HEK293T (cell line): ENCODE measurements around the gene ANKFN1.

Experiments used
- CTCF ChIA-PET: fragments of 350-600 bp; formaldehyde crosslinking; extraction: SDS; loops from one replicate; lab custom pipeline; 2021; ENCODE audit warnings: antibody characterized with exemption, inconsistent platforms; lab: Yijun Ruan, JAX
- POLR2A ChIA-PET: fragments of 350-600 bp; formaldehyde crosslinking; extraction: SDS; loops from one replicate; lab custom pipeline; 2020; ENCODE audit warnings: antibody characterized with exemption, inconsistent platforms; lab: Yijun Ruan, JAX
- DNase-seq: peaks from one replicate; pipeline ENCODE4 v3.0.0; 2012; ENCODE audit warnings: mixed read lengths; ENCODE audit errors: extremely low spot score
- ARNT ChIP-seq: fragments of 450-650 bp; IDR thresholded peaks from 2 replicates; pipeline ENCODE4 v1.6.1; 2017; ENCODE audit warnings: mild to moderate bottlenecking
- BHLHE40 ChIP-seq: fragments of 450-650 bp; IDR thresholded peaks from 2 replicates; pipeline ENCODE4 v1.6.1; 2016; ENCODE audit warnings: mild to moderate bottlenecking, moderate library complexity, borderline replicate concordance
- CTBP1 ChIP-seq: fragments of 450-650 bp; IDR thresholded peaks from 2 replicates; pipeline ENCODE4 v1.6.1; 2016; ENCODE audit warnings: borderline replicate concordance
- ELF4 ChIP-seq: fragments of 450-650 bp; IDR thresholded peaks from 2 replicates; pipeline ENCODE4 v1.6.1; 2017; ENCODE audit warnings: antibody characterized with exemption
- FOXA1 ChIP-seq: fragments of 450-650 bp; IDR thresholded peaks from 2 replicates; pipeline ENCODE4 v1.6.1; 2016; ENCODE audit warnings: mild to moderate bottlenecking
- FOXK2 ChIP-seq: fragments of 450-650 bp; IDR thresholded peaks from 2 replicates; pipeline ENCODE4 v1.6.1; 2016; ENCODE audit warnings: mild to moderate bottlenecking
- FOXM1 ChIP-seq: fragments of 450-650 bp; IDR thresholded peaks from 2 replicates; pipeline ENCODE4 v1.6.1; 2017; ENCODE audit warnings: mild to moderate bottlenecking, borderline replicate concordance
- HDGF ChIP-seq: fragments of 450-650 bp; IDR thresholded peaks from 2 replicates; pipeline ENCODE4 v1.6.1; 2017; ENCODE audit warnings: antibody characterized with exemption, borderline replicate concordance
- L3MBTL2 ChIP-seq: fragments of 450-650 bp; conservative IDR thresholded peaks from 2 replicates; pipeline ENCODE4 v1.6.1; 2016; ENCODE audit warnings: mild to moderate bottlenecking
- LEF1 ChIP-seq: fragments of 450-650 bp; IDR thresholded peaks from 2 replicates; pipeline ENCODE4 v1.6.1; 2017; ENCODE audit warnings: mild to moderate bottlenecking, borderline replicate concordance
- NFRKB ChIP-seq: fragments of 450-650 bp; IDR thresholded peaks from 2 replicates; pipeline ENCODE4 v1.6.1; 2016; ENCODE audit warnings: mild to moderate bottlenecking, moderate library complexity
- SP1 ChIP-seq: fragments of 450-650 bp; IDR thresholded peaks from 2 replicates; pipeline ENCODE4 v1.6.1; 2017
- SUZ12 ChIP-seq: fragments of 450-650 bp; IDR thresholded peaks from 2 replicates; pipeline ENCODE4 v1.6.1; 2016; ENCODE audit warnings: mild to moderate bottlenecking
- TARDBP ChIP-seq: fragments of 450-650 bp; IDR thresholded peaks from 2 replicates; pipeline ENCODE4 v1.6.1; 2016
- ZNF384 ChIP-seq: fragments of 450-650 bp; IDR thresholded peaks from 2 replicates; pipeline ENCODE4 v1.6.1; 2016
- TF ChIP-seq, protein P1 (sequence below): fragments of 450-650 bp; IDR thresholded peaks from 2 replicates; pipeline ENCODE4 v1.6.1; 2016

ANKFN1 gene

DNA sequence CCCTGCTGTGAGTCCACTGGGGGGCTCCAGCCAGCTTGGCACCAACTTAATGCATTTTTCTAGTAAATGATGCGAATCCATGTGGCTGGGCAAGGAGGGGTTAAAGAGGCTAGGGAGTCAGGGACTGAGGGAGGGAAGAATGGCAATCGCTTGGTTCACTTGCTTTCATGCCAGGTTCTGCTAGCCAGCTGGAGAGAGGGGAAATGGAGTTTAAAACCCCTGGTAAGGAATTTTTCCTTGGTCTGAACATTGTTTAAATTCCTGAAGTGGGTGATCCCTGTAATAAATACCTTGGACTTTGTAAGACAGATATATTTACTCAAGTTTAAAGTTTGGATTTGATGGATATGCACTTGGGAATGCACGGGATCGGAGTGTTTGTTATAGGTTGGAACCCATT is 22.8 kb downstream of the ANKFN1 start:
- no peak for TF ChIP-seq HDGF
- TF ChIP-seq FOXA1: no peak
- TF ChIP-seq BHLHE40: no peak
- no peak for TF ChIP-seq ARNT
- no peak for TF ChIP-seq TARDBP
- no peak for TF ChIP-seq FOXM1
- TF ChIP-seq SUZ12: no peak
- TF ChIP-seq SP1: no peak
- TF ChIP-seq NFRKB: no peak
- no peak for TF ChIP-seq L3MBTL2
- TF ChIP-seq, protein P1, sequence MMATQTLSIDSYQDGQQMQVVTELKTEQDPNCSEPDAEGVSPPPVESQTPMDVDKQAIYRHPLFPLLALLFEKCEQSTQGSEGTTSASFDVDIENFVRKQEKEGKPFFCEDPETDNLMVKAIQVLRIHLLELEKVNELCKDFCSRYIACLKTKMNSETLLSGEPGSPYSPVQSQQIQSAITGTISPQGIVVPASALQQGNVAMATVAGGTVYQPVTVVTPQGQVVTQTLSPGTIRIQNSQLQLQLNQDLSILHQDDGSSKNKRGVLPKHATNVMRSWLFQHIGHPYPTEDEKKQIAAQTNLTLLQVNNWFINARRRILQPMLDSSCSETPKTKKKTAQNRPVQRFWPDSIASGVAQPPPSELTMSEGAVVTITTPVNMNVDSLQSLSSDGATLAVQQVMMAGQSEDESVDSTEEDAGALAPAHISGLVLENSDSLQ: no peak
- no peak for TF ChIP-seq FOXK2
- POLR2A ChIA-PET: no interaction called here
- DNase-seq: no peak
- CTCF ChIA-PET: no interaction called here

DNA sequence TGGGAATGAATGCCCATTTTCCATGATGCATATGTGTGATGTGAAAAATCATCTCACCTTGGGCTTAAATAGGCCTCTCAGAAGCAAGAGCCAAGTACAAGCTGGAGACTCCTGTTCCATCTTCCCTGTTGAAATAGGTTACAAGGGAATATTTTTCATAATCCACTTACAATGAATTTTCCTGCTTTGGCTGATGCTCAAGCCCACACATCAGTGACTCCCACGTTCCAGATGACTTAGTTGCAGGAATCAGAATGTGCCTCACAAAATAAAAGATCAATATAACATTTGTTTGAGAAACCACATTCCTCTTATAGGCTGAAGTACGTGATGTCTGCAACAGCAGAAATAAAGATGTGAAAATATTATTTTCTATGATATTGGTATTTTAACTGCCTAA is 24.1 kb downstream of the ANKFN1 start:
- CTCF ChIA-PET: no interaction called here
- no peak for TF ChIP-seq NFRKB
- TF ChIP-seq SUZ12: no peak
- TF ChIP-seq, protein P1: no peak
- no peak for TF ChIP-seq CTBP1
- TF ChIP-seq L3MBTL2: no peak
- TF ChIP-seq BHLHE40: no peak
- no peak for TF ChIP-seq LEF1
- TF ChIP-seq FOXK2: no peak
- no peak for TF ChIP-seq FOXM1
- no peak for TF ChIP-seq HDGF
- no peak for DNase-seq
- POLR2A ChIA-PET: no interaction called here

DNA sequence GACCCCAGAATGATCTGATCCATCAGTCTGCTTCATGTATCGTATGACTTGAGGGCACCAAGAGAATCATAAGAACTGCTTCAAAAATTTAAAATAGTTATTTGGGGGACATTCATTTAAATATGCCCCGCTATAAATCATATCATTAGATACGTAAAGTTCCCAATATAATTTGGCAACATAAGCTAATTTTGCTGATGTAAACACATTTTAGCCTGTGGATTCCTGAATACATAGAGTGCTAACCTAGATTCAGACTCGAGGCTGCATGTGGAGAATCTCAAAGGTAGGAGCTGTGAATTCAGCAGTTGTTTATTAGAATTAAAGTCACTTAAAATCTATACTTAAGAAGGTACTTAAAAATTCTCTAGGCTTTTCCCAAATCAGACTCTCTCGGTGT is 24.9 kb downstream of the ANKFN1 start:
- DNase-seq: no peak
- ChIA-PET CTCF (no interaction called here), POLR2A (no interaction called here)
- TF ChIP-seq HDGF: no peak
- no peak for TF ChIP-seq BHLHE40
- TF ChIP-seq CTBP1: no peak
- TF ChIP-seq FOXA1: no peak
- no peak for TF ChIP-seq SUZ12
- no peak for TF ChIP-seq ARNT
- TF ChIP-seq, protein P1: no peak
- no peak for TF ChIP-seq FOXM1
- no peak for TF ChIP-seq NFRKB
- TF ChIP-seq ZNF384: no peak
- TF ChIP-seq FOXK2: no peak
- no peak for TF ChIP-seq L3MBTL2

DNA sequence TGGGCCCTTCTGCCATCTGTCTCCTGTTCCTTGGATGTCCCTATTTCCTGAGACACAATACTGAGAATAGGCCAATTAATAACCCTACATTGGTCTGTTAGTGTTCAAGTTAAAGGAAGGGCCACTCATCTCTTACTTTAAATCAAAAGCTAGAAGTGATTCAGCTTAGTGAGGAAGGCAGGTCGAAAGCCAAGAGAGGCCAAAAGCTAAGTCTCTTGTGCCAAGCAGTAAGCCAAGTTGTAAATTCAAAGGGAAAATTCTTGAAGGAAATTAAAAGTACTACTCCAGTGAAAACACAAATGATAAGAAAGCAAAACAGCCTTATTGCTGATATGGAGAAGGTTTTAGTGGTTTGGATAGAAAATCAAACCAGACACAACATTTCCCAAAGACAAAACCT is 28.8 kb downstream of the ANKFN1 start:
- ChIA-PET CTCF (no interaction called here), POLR2A (no interaction called here)
- no peak for TF ChIP-seq BHLHE40
- no peak for TF ChIP-seq L3MBTL2
- no peak for TF ChIP-seq FOXK2
- TF ChIP-seq ZNF384: no peak
- TF ChIP-seq SUZ12: no peak
- no peak for DNase-seq

DNA sequence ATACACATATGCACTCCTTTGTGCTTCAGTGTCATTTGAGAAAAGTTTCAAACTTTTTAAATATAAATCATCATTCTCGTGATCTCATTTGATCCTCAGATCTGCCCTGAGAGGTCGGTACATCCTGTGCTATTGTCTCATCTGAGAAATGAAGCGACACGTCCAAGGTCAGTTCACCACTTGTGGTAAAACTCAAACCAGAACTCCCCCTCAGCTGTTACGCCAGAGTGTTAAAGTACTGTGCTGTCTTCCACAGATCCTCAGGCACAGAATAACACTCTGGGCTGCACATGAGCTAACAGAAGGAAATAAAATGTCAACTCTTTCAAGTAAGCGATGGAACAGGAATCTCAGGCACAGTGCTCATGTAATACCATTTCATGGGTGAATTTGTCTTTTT is 31.4 kb downstream of the ANKFN1 start:
- ChIA-PET CTCF (no interaction called here), POLR2A (no interaction called here)
- no peak for DNase-seq
- TF ChIP-seq SP1: no peak
- no peak for TF ChIP-seq L3MBTL2

DNA sequence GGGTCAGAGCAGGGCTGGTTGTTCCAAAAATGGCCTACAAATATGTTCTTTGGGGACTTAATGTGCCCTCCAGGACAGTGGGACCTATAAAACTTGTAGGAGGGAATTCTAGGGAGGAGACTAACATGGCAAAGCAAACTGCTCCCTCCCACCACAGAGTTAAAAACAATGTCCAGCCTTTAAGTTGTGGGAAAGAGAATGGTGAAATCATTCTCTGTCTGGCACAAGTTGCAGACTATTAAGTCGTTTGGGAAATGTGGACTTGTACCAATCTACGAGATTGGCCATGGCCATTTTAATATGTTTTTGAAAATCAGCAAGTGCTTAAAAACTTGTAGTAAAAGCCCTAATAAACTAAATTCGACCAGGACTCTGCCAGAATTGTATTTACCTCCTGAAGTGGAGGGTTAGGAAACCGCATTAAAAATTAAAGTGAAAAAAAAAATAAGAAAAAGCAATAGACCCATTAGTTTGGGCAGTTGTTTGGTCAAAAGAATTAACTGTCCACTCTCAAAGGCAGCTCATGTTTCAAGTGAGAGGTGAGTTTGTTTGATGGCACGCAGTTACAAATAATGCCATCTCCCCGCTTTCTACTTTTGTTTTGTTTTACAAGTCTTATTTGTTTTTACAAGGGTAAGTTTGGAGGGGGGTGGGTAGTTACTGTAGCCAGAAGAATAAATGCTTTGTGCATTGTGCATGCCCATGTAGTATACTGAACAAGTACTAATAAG is 32.4 kb downstream of the ANKFN1 start:
- ChIA-PET CTCF (no interaction called here), POLR2A (no interaction called here)
- TF ChIP-seq, protein P1: no peak
- no peak for TF ChIP-seq L3MBTL2
- no peak for TF ChIP-seq ZNF384
- no peak for TF ChIP-seq ELF4
- no peak for TF ChIP-seq LEF1
- no peak for TF ChIP-seq FOXM1
- no peak for TF ChIP-seq SP1
- TF ChIP-seq CTBP1: no peak
- DNase-seq: no peak
